Measurements from ENCODE around the gene WDR11.
"Not testable (repeated sequence)": the region's sequence is repeated elsewhere in the genome, so short reads cannot be mapped to it uniquely, and the experiment has no call there.

The WDR11 gene

GRCh38 chr10:120841522-120842189 lies 9.5 kb upstream of the WDR11 start:
- no peak for DNase-seq

- no peak for DNase-seq
Observed at GRCh38 chr10:120854388-120854787, 3.2 kb downstream of the WDR11 start.

- DNase-seq = no peak
Observed at GRCh38 chr10:120861178-120861855, 10.2 kb downstream of the WDR11 start.

GRCh38 chr10:120873741-120874140 lies 22.6 kb downstream of the WDR11 start:
- DNase-seq = no peak

GRCh38 chr10:120883071-120883470 lies 31.9 kb downstream of the WDR11 start:
- DNase-seq = no peak

- no peak for DNase-seq
Observed at GRCh38 chr10:120887482-120887881, 36.3 kb downstream of the WDR11 start.

GRCh38 chr10:120891365-120891764 lies 40.2 kb downstream of the WDR11 start:
- no peak for DNase-seq

- DNase-seq = no peak
Observed at GRCh38 chr10:120894556-120894955, 43.4 kb downstream of the WDR11 start.

GRCh38 chr10:120897343-120897742 lies 46.2 kb downstream of the WDR11 start:
- no peak for DNase-seq

GRCh38 chr10:120905268-120905667 lies 54.1 kb downstream of the WDR11 start:
- DNase-seq = no peak

GRCh38 chr10:120917521-120918250 lies 66.5 kb downstream of the WDR11 start:
- DNase-seq = no peak

GRCh38 chr10:120923886-120924285 lies 72.7 kb downstream of the WDR11 start:
- DNase-seq = not testable (repeated sequence)

- DNase-seq = no peak
Observed at GRCh38 chr10:120926611-120927010, 75.4 kb downstream of the WDR11 start.

GRCh38 chr10:120927352-120927751 lies 76.2 kb downstream of the WDR11 start:
- no peak for DNase-seq

- no peak for DNase-seq
Observed at GRCh38 chr10:120929166-120929565, 78.0 kb downstream of the WDR11 start.

GRCh38 chr10:120931423-120931822 lies 80.3 kb downstream of the WDR11 start:
- DNase-seq = no peak

GRCh38 chr10:120931999-120932398 lies 80.8 kb downstream of the WDR11 start:
- no peak for DNase-seq

GRCh38 chr10:120938822-120939221 lies 87.7 kb downstream of the WDR11 start:
- DNase-seq = no peak

GRCh38 chr10:120940299-120940900 lies 89.2 kb downstream of the WDR11 start:
- no peak for DNase-seq

- DNase-seq = no peak
Observed at GRCh38 chr10:120941501-120941900, 90.3 kb downstream of the WDR11 start.

- peak; percentile 70 for DNase-seq
Observed at GRCh38 chr10:120942806-120943413, 91.7 kb downstream of the WDR11 start.

- DNase-seq = no peak
Observed at GRCh38 chr10:120943542-120943941, 92.4 kb downstream of the WDR11 start.

GRCh38 chr10:120944586-120945125 lies 93.5 kb downstream of the WDR11 start:
- DNase-seq = no peak
